Measurements from ENCODE around the gene VIL1. TPM values are rescaled to one million over a fixed set of nuclear protein-coding genes. Genes with fewer than 3 reads are reported as not detected.

Gene VIL1
- total and polyA plus RNA-seq, 8 donors = 0.29 to 1.8 (median 1.2) TPM; not detected in 1

- TF ChIP-seq CTCF (IDR thresholded peaks at IDR 0.05) = no peak
- no peaks in the 10 kb centered on the region for H3K27me3 ChIP-seq
- H3K4me3 ChIP-seq = no peak overlapping the region
- peaks cover 0 to 66% of the 10 kb centered on the region in 2 donors for H3K36me3 ChIP-seq
- H3K4me1 ChIP-seq = no peaks in the 10 kb centered on the region
- DNase-seq = no peak
- H3K9me3 ChIP-seq = no peaks in the 10 kb centered on the region
- no peak overlapping the region for H3K27ac ChIP-seq
- intact Hi-C loops (cut with DNase I) = no loop called here
- ATAC-seq = no peak
These were observed 39.7 kb downstream of the VIL1 start for GRCh38 chr2:218458598-218458997.

- Histone ChIP-seq H3K36me3 (peaks cover 0 to 34% of the 10 kb centered on the region in 2 donors), H3K4me3 (no peak overlapping the region), H3K9me3 (no peaks in the 10 kb centered on the region), H3K4me1 (peaks cover 0 to 12% of the 10 kb centered on the region in 2 donors), H3K27ac (no peak overlapping the region), H3K27me3 (no peaks in the 10 kb centered on the region)
- ATAC-seq (peak; percentile 71), DNase-seq (peak in 2 of 4 donors; percentile 38 to 46)
- intact Hi-C loops (cut with DNase I) = loop anchor here in 1 of 2 donors (5.0 to 10.0 kb wide), 2 partner anchors 59 to 161 kb away; no protein-coding TSS in a partner anchor
- peak; percentile 22 to 37 for TF ChIP-seq CTCF (IDR thresholded peaks at IDR 0.05)
These were observed 47.2 kb downstream of the VIL1 start for GRCh38 chr2:218465987-218466633.

GRCh38 chr2:218470448-218470847, 51.5 kb downstream of the VIL1 start:
- Histone ChIP-seq H3K27ac (peak overlapping the region in 1 of 2 donors; percentile 18), H3K4me3 (no peak overlapping the region), H3K27me3 (no peaks in the 10 kb centered on the region), H3K36me3 (peaks cover 0 to 31% of the 10 kb centered on the region in 2 donors), H3K4me1 (peaks cover 0 to 34% of the 10 kb centered on the region in 2 donors), H3K9me3 (no peaks in the 10 kb centered on the region)
- ATAC-seq = no peak
- no peak for TF ChIP-seq CTCF (IDR thresholded peaks at IDR 0.05)
- intact Hi-C loops (cut with DNase I) = no loop called here
- DNase-seq = no peak

- Histone ChIP-seq H3K9me3 (no peaks in the 10 kb centered on the region), H3K36me3 (peaks cover 0 to 34% of the 10 kb centered on the region in 2 donors), H3K27me3 (no peaks in the 10 kb centered on the region), H3K4me1 (peaks cover 0 to 31% of the 10 kb centered on the region in 2 donors), H3K4me3 (no peak overlapping the region), H3K27ac (peak overlapping the region in 1 of 2 donors; percentile 18)
- no peak for TF ChIP-seq CTCF (IDR thresholded peaks at IDR 0.05)
- ATAC-seq = no peak
- intact Hi-C loops (cut with DNase I) = no loop called here
- no peak for DNase-seq
These were observed 52.1 kb downstream of the VIL1 start for GRCh38 chr2:218471036-218471435.

GRCh38 chr2:218471982-218472381, 53.1 kb downstream of the VIL1 start:
- H3K27ac ChIP-seq = peak overlapping the region in 1 of 2 donors; percentile 55
- intact Hi-C loops (cut with DNase I) = no loop called here

More at GRCh38 chr2:218471982-218472381, 53.1 kb downstream of the VIL1 start:
- H3K9me3 ChIP-seq = no peaks in the 10 kb centered on the region
- peaks cover 0 to 38% of the 10 kb centered on the region in 2 donors for H3K36me3 ChIP-seq
- no peak overlapping the region for H3K4me3 ChIP-seq
- peaks cover 0 to 28% of the 10 kb centered on the region in 2 donors for H3K4me1 ChIP-seq
- DNase-seq = no peak
- no peaks in the 10 kb centered on the region for H3K27me3 ChIP-seq
- no peak for TF ChIP-seq CTCF (IDR thresholded peaks at IDR 0.05)
- peak; percentile 63 for ATAC-seq
